GM23248 (cell line): Measurements from ENCODE around the gene LARP1.
"Not testable (repeated sequence)": the region's sequence is repeated elsewhere in the genome, so short reads cannot be mapped to it uniquely, and the experiment has no call there.

Experiments used
- EZH2 ChIP-seq: fragments of 200-600 bp; sonication (generic); IDR thresholded peaks from 2 replicates; pipeline ENCODE4 v1.6.1; 2018; ENCODE audit warnings: antibody characterized with exemption, mild to moderate bottlenecking; ENCODE audit not compliant: insufficient read depth, poor library complexity, severe bottlenecking
- EZH2phosphoT487 ChIP-seq: fragments of 200-600 bp; sonication (generic); IDR thresholded peaks from 2 replicates; pipeline ENCODE4 v1.6.1; 2018; ENCODE audit warnings: antibody characterized with exemption, moderate library complexity, mild to moderate bottlenecking, low read depth; ENCODE audit not compliant: insufficient read depth

- TF ChIP-seq EZH2, EZH2phosphoT487: not testable (repeated sequence)
These were observed 4.7 kb downstream of the LARP1 start for GRCh38 chr5:154759868-154760267.
